HG03460 (cell line): Measurements from ENCODE around the gene NAXE.
"Not testable (repeated sequence)": the region's sequence is repeated elsewhere in the genome, so short reads cannot be mapped to it uniquely, and the experiment has no call there.

Experiments
- ATAC-seq: cut with Tn5 transposase; IDR thresholded peaks from one replicate; pipeline ENCODE4 v1.9.1; 2021; ENCODE audit not compliant: unreplicated experiment

NAXE gene

GRCh38 chr1:156566436-156566835 lies 25.1 kb upstream of the NAXE start:
- ATAC-seq = no peak

DNA sequence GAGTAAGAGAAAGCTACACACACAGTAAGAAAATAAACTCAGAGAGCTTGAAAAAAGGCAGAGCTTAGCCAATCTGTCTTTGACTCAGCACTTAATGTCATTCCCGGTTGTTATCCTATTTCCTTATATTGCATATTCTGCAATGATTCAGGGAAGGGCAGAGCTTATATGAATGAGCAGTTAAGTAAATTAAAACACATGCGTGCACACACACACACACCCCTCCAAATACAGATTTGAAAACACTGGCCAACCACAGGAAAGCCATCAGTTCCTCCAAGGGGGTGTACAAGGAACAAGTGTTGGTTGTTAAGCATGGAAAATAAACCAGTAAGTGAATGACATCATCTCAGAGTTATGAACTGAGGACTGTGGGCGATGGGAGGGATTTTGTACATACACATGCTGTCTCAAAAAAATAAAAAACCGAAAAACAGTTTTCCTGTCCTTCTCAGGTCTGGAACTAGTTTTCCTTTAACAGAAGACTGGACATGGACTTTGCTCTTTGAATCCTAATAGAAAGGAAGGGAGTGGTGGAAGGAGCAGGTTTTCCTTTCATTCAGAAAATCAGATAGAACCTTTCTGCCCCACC lies 20.2 kb upstream of the NAXE start:
- no peak for ATAC-seq

DNA sequence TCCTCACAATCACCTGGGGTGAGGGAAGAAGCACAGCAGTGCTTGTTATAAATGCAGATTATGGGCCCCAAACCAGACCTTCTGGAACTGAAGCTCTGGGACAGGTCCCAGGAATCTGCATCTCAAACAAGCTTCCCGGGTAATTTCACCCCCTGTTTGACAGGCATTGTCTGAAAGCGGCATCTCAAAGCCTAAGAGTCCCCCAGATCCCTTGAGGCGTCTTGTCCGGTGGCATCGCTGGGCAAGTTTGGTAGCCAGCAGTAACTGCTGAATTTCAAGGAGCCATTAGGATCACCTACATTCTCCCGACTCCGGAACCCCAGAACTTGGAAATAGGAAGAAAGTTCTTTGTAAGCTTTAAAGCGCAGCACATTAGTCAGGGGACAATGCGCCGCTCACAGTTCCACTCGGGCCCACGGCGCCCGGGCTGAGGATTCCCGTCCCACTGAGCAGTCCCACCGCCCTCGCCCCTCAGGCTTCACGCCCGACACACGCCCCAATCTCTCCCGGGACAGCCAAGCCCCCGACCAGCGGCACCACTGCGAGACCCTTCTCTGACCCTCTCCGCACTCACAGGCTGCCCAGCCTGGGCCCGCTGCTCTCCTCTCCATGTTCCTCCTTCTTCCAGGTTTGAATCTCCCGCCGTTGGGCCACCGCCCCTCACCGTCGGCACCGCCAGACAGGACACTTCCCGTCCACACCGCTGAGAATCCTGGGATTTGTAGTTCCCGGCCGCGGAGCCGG lies 19.5 kb upstream of the NAXE start, which contains the start of gene IQGAP3:
IQGAP3 (minus strand) TSS at position 647 of the 744 bp plus-strand sequence; CDS start at position 611, 36 bp downstream.
- peak; percentile 85 for ATAC-seq

DNA sequence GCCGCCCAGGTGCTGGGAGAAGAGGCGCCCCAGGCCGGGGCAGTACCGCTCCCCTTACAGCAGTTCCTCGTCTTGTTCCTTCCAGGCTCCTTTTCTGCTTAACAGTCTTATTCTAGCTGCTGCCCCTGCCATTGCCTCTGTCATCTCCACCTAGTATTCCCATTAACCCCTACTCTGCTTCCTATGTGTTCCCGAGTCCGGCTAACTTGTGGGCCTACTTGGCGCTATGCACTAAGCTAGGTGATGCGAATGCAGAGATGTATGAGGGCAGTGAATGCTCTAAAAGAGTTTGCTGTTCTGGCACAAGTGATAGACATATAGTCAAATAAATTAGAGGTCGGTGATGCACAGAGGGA lies 18.9 kb upstream of the NAXE start:
- ATAC-seq = no peak

DNA sequence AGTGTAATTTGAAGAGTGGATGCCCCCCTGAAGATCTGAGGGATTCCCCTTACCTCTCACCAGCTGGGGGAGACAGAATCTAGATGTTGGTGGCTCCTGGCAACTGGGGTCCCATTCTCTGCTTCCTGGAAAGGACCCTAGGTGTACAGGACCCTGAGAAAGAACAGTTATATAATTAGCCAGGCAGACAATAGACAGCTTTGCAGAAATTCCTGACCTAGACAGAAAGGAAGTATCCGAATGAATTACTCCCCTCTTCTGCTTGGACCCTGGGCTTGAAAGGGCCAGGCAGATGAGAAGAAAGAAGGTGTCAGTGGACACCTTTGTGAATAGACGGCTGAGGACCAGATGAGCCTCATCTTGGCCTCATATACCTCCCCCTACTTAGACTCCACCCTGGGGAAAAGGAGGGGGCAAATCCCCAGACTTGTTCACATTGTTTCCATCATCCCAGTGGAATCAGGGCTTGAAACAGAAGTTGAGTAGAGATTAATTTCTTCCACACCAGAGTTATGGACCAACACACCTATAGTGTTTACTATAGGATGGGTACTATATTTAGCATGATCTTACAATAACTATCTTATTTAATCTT lies 17.4 kb upstream of the NAXE start:
- ATAC-seq = no peak

GRCh38 chr1:156577550-156577949 lies 14.0 kb upstream of the NAXE start:
- no peak for ATAC-seq

GRCh38 chr1:156578055-156578454 lies 13.5 kb upstream of the NAXE start:
- ATAC-seq = no peak

GRCh38 chr1:156579472-156579871 lies 12.1 kb upstream of the NAXE start, which contains the start of gene TTC24:
Gene TTC24 (plus strand): TSS chr1:156579723. CDS start chr1:156581365, 1,642 bp downstream.
- ATAC-seq = no peak

- ATAC-seq = no peak
Observed at GRCh38 chr1:156581661-156582387, 9.8 kb upstream of the NAXE start.

GRCh38 chr1:156582388-156583017 lies 9.1 kb upstream of the NAXE start:
- ATAC-seq = no peak

DNA sequence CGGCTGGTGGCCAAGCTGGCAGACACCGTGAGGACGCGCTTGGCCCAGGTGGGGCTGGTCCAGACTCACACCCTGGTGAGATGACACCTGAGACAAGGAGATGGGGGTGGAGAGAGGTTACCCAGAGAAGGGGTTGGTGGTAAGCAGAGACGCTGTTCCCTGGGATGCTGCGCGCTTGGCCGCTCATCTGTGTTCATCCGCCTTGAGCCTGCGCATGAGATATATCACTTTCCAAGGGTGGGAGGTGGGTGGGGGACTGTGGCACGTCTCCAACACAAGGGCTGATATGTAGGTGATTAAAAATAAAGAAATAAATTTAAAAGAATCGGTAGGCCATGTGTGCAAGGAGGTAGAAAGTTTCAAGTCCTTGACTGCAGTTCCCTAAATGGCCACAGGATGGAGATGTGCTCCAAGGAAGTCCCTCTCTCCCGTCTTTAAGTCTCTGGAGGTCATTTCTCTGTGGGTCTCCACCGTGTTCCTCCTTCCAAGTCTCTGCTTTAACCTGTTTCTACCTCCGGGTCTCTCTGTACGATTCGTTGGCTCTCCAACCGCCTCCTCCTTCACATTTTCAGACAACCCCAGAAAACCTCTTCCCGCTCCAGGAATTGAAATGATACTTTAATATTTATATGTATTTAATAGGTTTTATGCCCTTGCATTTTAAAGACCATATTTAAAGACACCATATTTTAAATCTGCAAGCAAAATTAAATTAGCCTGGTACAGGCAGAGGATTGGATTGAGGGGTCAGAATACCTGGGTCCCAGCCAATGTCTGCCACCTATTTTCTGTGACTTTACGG lies 7.6 kb upstream of the NAXE start:
- ATAC-seq = no peak

DNA sequence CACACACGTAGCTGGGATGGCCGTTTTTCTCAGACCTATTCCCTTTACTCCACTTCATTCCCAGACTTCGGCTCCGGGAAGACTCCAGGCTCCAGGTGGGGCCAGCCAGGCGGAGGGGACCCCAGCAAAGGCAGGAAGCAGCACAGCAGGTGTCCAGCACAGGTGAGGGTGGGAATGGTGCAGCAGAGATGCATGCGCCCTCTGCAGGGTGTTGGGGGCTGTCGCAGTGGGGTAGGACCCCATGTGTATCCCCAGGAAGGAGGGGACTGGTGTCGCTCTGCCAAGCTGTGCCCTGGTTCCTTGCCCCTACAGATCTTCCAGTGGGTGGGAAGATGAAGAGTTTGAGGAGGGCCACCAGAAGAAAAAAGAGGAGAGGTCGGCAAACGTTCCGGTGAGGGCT lies 6.8 kb upstream of the NAXE start:
- ATAC-seq = no peak

- ATAC-seq = no peak
Observed at GRCh38 chr1:156586323-156586722, 5.3 kb upstream of the NAXE start.

DNA sequence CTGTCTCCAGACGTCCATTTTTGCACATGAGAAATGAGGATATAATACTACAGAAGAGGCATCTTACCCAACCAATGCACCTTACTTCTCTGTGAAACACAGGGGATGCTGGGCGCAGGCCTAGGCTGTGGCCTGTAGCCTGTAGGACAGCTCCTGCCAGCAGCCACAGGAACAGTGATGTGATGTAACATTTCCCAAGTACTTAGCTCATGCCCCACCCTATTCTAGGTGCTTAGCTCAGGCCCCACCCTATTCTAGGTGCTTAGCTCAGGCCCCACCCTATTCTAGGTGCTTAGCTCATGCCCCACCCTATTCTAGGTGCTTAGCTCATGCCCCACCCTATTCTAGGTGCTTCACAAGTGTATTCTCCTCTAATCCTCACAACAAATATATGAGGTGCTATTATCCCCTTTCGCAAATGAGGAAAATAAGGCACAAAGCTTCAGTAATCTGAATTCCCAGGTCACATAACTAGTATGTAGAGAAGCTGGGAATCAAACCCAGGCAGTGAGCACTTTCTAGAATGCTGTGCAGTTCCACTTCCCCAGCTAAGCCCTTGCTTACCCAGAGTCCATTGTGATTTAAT lies 4.6 kb upstream of the NAXE start:
- no peak for ATAC-seq

GRCh38 chr1:156587927-156588326 lies 3.6 kb upstream of the NAXE start:
- ATAC-seq = not testable (repeated sequence)

DNA sequence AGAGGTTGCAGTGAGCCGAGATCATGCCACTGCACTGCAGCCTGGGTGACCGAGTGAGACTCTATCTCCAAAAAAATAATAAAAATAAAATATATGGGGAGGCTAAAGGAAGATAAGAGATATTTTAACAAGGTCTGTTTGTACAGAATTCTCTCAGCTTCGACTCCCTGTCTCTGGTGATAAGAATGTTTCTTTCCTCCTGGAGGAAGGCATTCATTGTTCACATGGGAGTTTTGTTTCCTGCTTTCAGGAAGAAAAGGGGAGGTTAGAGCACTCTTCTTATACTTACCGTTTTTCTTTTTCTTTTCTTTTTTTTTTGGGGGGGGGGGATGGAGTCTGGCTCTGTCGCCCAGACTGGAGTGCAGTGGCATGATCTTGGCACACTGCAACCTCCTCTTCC lies 2.0 kb upstream of the NAXE start:
- ATAC-seq = no peak

- no peak for ATAC-seq
Observed at GRCh38 chr1:156590326-156591180, 1.0 kb upstream of the NAXE start.

DNA sequence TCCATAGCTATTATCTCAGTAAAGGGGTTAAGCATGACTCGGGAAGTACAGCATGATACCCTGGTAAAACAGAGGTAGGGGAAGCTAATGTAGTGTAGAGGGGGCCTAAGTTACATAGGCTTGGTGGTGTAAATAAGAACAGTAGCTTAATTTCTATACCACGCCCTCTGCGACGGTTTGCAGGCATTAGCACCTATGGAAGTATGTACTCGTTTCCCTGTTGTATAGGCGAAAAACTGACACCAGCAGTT lies 470 bp upstream of the NAXE start:
- no peak for ATAC-seq

GRCh38 chr1:156592158-156592909 lies 758 bp downstream of the NAXE start:
- ATAC-seq = no peak
